K562 (cell line): Measurements from ENCODE around the gene SLC24A3. TPM values are rescaled to one million over a fixed set of nuclear protein-coding genes. Genes with fewer than 3 reads are reported as not detected.

Source experiments
- ATAC-seq: fragments of 200-7000 bp; cut with Tn5 transposase; 3 replicates; pipeline ENCODE4 v1.9.1; 2020; ENCODE audit warnings: moderate library complexity
- BruUV-seq: library from RNA; stranded (reverse); fragments of 400-500 nt; replicated peaks from 2 replicates; lab custom pipeline; 2021; lab: Mats Ljungman, UMichigan
- CTCF ChIA-PET: fragments of 300-600 bp; formaldehyde crosslinking; extraction: SDS; loops from one replicate; lab custom pipeline; 2021; ENCODE audit warnings: low intra/inter-chr PET ratio; lab: Yijun Ruan, JAX
- POLR2A ChIA-PET: fragments of 300-600, 350-650 bp; sonication (Branson Sonifier 250); formaldehyde crosslinking; extraction: SDS; loops from one replicate; lab custom pipeline; 2021; ENCODE audit warnings: antibody characterized with exemption, inconsistent platforms; lab: Yijun Ruan, JAX
- DNase-seq, 4 experiments: peaks; one replicate each; pipeline versions ENCODE4 v3.0.0 to v3.0.0-alpha.2; 2011 to 2018; ENCODE audit warnings: low spot score in 3 of 4, mixed read lengths in 3 of 4; ENCODE audit errors: extremely low read depth in 1 of 4
- FAIRE-seq: peaks from 2 replicates; lab custom pipeline; 2011; peaks lifted over from hg19 to GRCh38; lab: Jason Lieb, UNC
- H2AFZ ChIP-seq: 2 replicates; pipeline ENCODE4 v1.6.0; 2011; ENCODE audit warnings: low read depth, low read length, control low read depth, inconsistent platforms
- H3K27ac ChIP-seq: fragments of 200-600 bp; 3 replicates; pipeline ENCODE4 v1.8.0; 2011; ENCODE audit warnings: low read depth, mild to moderate bottlenecking, control low read depth, inconsistent platforms, low read length, moderate library complexity, mixed read lengths; ENCODE audit errors: extremely low read depth
- H3K27me3 ChIP-seq, 2 experiments: fragments of 300-600 bp in 1 of 2; 2 replicates in 1 of 2; 3 replicates in 1 of 2; pipeline versions ENCODE4 v1.6.0 to v1.8.0; 2011; ENCODE audit warnings: inconsistent platforms in 2 of 2, low read length in 2 of 2, mild to moderate bottlenecking in 1 of 2, mixed read lengths in 1 of 2, moderate library complexity in 1 of 2; ENCODE audit not compliant: control insufficient read depth in 2 of 2, insufficient read depth in 2 of 2
- H3K36me3 ChIP-seq: fragments of 300-600 bp; 3 replicates; pipeline ENCODE4 v1.8.0; 2011; ENCODE audit warnings: mild to moderate bottlenecking, low read length, inconsistent platforms; ENCODE audit not compliant: control insufficient read depth, insufficient read depth
- H3K4me1 ChIP-seq, 2 experiments: fragments of 200-600 bp in 1 of 2; replicated peaks in 1 of 2; 2 replicates in 1 of 2; 3 replicates in 1 of 2; pipeline versions ENCODE4 v1.5.1 to v1.8.0; 2011; ENCODE audit warnings: inconsistent platforms in 2 of 2, low read length in 2 of 2, mild to moderate bottlenecking in 1 of 2, mixed read lengths in 1 of 2, moderate library complexity in 1 of 2; ENCODE audit not compliant: control insufficient read depth in 2 of 2, insufficient read depth in 2 of 2
- H3K4me2 ChIP-seq: 2 replicates; pipeline ENCODE4 v1.6.1; 2011; ENCODE audit warnings: low read length, control low read depth, inconsistent platforms, mixed read lengths; ENCODE audit not compliant: insufficient read depth
- H3K4me3 ChIP-seq: fragments of 200-600 bp; sonication (generic), shearing (Covaris generic); 2 replicates; pipeline ENCODE4 v1.5.1; 2016; ENCODE audit warnings: control low read depth, inconsistent platforms
- H3K79me2 ChIP-seq: fragments of 200-600 bp; 3 replicates; pipeline ENCODE4 v1.8.0; 2011; ENCODE audit warnings: low read length, inconsistent platforms; ENCODE audit not compliant: control insufficient read depth, insufficient read depth
- H3K9ac ChIP-seq, 2 experiments: 2 replicates each; pipeline versions ENCODE4 v1.6.0 to v1.6.1; 2011; ENCODE audit warnings: low read depth in 2 of 2, low read length in 2 of 2, control low read depth in 1 of 2, inconsistent platforms in 1 of 2, mild to moderate bottlenecking in 1 of 2, mixed read lengths in 1 of 2; ENCODE audit not compliant: insufficient read depth in 1 of 2
- H3K9me1 ChIP-seq: one replicate; pipeline ENCODE4 v1.6.0; 2011; ENCODE audit warnings: inconsistent platforms, mild to moderate bottlenecking, low read length, moderate library complexity; ENCODE audit not compliant: control insufficient read depth, insufficient read depth
- H3K9me3 ChIP-seq: replicated peaks from 2 replicates; pipeline ENCODE4 v1.5.1; 2011; ENCODE audit warnings: low read depth, low read length, inconsistent platforms; ENCODE audit not compliant: control insufficient read depth, insufficient read depth
- H4K20me1 ChIP-seq: replicated peaks from 2 replicates; pipeline ENCODE4 v1.6.1; 2011; ENCODE audit warnings: low read length, inconsistent platforms, mixed read lengths; ENCODE audit not compliant: control insufficient read depth, insufficient read depth
- CBX1 ChIP-seq: sonication (generic); IDR thresholded peaks from 2 replicates; pipeline ENCODE4 v1.6.1; 2016; ENCODE audit warnings: antibody characterized with exemption, low read depth, mild to moderate bottlenecking
- CBX5 ChIP-seq: IDR thresholded peaks from 2 replicates; pipeline ENCODE4 v1.6.1; 2014; ENCODE audit warnings: low read depth, borderline replicate concordance
- EGR1 ChIP-seq: fragments of 450-650 bp; conservative IDR thresholded peaks from 2 replicates; pipeline ENCODE4 v1.6.1; 2017; ENCODE audit warnings: mild to moderate bottlenecking
- ESRRA ChIP-seq: fragments of 450-650 bp; IDR thresholded peaks from 2 replicates; pipeline ENCODE4 v1.6.1; 2014; ENCODE audit warnings: low read depth, mild to moderate bottlenecking, moderate library complexity, borderline replicate concordance
- KLF13 ChIP-seq: fragments of 450-650 bp; IDR thresholded peaks from 2 replicates; pipeline ENCODE4 v1.6.1; 2016; ENCODE audit warnings: missing genetic modification characterization, low read depth, mild to moderate bottlenecking, missing compliant biosample characterization, moderate library complexity, borderline replicate concordance
- NFRKB ChIP-seq: fragments of 450-650 bp; IDR thresholded peaks from 2 replicates; pipeline ENCODE4 v1.6.1; 2016; ENCODE audit warnings: low read depth
- PATZ1 ChIP-seq: fragments of 250-450 bp; sonication (Bioruptor Pico); IDR thresholded peaks from 2 replicates; pipeline ENCODE4 v1.5.0; 2020; ENCODE audit warnings: mild to moderate bottlenecking, borderline replicate concordance
- RAD51 ChIP-seq: fragments of 450-650 bp; IDR thresholded peaks from 2 replicates; pipeline ENCODE4 v1.7.1; 2016; ENCODE audit warnings: low read depth, mild to moderate bottlenecking, borderline replicate concordance
- RBM17 ChIP-seq: fragments of 200-400 bp; formaldehyde crosslinking; IDR thresholded peaks from 2 replicates; pipeline ENCODE4 v1.6.1; 2017; ENCODE audit warnings: low read depth, mild to moderate bottlenecking, low read length, borderline replicate concordance
- RBM39 ChIP-seq: fragments of 200-400 bp; formaldehyde crosslinking; optimal IDR thresholded peaks from 2 replicates; pipeline ENCODE3; 2018; ENCODE audit warnings: low read depth, low read length
- SMARCA4 ChIP-seq: fragments of 450-650 bp; IDR thresholded peaks from 2 replicates; pipeline ENCODE4 v1.6.1; 2016
- TAF9B ChIP-seq: fragments of 450-650 bp; IDR thresholded peaks from 2 replicates; pipeline ENCODE4 v1.6.1; 2018; ENCODE audit warnings: mild to moderate bottlenecking; ENCODE audit not compliant: partially characterized antibody
- WHSC1 ChIP-seq: IDR thresholded peaks from one replicate; pipeline ENCODE4 v1.6.1; 2012; ENCODE audit warnings: low read length, control low read depth, inconsistent platforms
- ZNF57 ChIP-seq: fragments of 450-650 bp; formaldehyde crosslinking; IDR thresholded peaks from 2 replicates; pipeline ENCODE4 v1.4.0; 2020; ENCODE audit warnings: mild to moderate bottlenecking, moderate library complexity
- ZNF696 ChIP-seq: fragments of 250-450 bp; sonication (Bioruptor Pico); conservative IDR thresholded peaks from 2 replicates; pipeline ENCODE4 v1.4.0; 2020; ENCODE audit warnings: mild to moderate bottlenecking, moderate library complexity
- WGBS: fragments of 100-300 bp; shearing (Covaris generic); methylation state at CpG from one replicate; pipeline ENCODE4 v1.1.6; 2016; ENCODE audit warnings: low coverage, mixed read lengths; ENCODE audit not compliant: insufficient coverage; ENCODE audit errors: missing lambda C conversion rate; 5-methylcytosine and 5-hydroxymethylcytosine counted together
- in situ Hi-C: fragments of 300-500 bp; cut with MboI; formaldehyde crosslinking; loops from 4 replicates; pipeline ENCODE4 v1.15.0; 2018; ENCODE audit warnings: inconsistent platforms, mixed read lengths
- intact Hi-C: fragments of 100-400 bp; cut with micrococcal nuclease; formaldehyde crosslinking; loops from 2 replicates; pipeline ENCODE4 v1.14.2; 2022
- polyA plus RNA-seq, 8 experiments: library from polyadenylated mRNA; depleted of rRNA in 4 of 8; stranded (reverse) in 5 of 8; unstranded in 3 of 8; fragments of >200 nt; fragmentation: Nextera tagmentation in 2 of 8; fragmentation: Illumina TruSeq in 1 of 8; extraction: Ambion mirVana in 2 of 8; extraction: Trizol in 1 of 8; gene quantifications; 2 replicates each; pipeline versions ENCODE4 v1.2.1 to v1.2.3, GENCODE V29; 2011 to 2014; ENCODE audit warnings: inconsistent platforms in 1 of 8, missing spikeins in 1 of 8
- total RNA-seq, 7 experiments: library from RNA; depleted of rRNA in 6 of 7; stranded (reverse); fragments of >200 nt in 6 of 7; fragmentation: Illumina TruSeq in 2 of 7; extraction: Trizol in 2 of 7; gene quantifications; 2 replicates each; pipeline versions ENCODE4 v1.2.1 to v1.2.3, GENCODE V29; 2011 to 2021; ENCODE audit warnings: low replicate concordance in 1 of 7
- TF ChIP-seq, protein P1 (sequence below): sonication (generic); formaldehyde crosslinking; IDR thresholded peaks from 2 replicates; pipeline ENCODE4 v1.8.1; 2023; ENCODE audit warnings: mild to moderate bottlenecking, missing genetic modification reagents

The SLC24A3 gene
- total and polyA plus RNA-seq, 9 of the 15 experiments (the other 6 are each of a cell fraction or from before 2014, with no cell fraction given): not detected

GRCh38 chr20:19430641-19431315 lies 218.3 kb downstream of the SLC24A3 start (continued):
- no peak for TF ChIP-seq PATZ1 (CRISPR knock-in tag)
- TF ChIP-seq NFRKB: no peak
- TF ChIP-seq WHSC1: no peak
- TF ChIP-seq ZNF57 (CRISPR knock-in tag): no peak
- TF ChIP-seq CBX5: no peak
- no peak for TF ChIP-seq RBM17

- intact Hi-C loops (no loop called here), in situ Hi-C loops (no loop called here)
- H3K9me3 ChIP-seq: no peaks in the 10 kb centered on the region
- ATAC-seq (no peak), FAIRE-seq (no peak), DNase-seq (no peak)
- H3K27me3 ChIP-seq: peaks cover 0 to 7% of the 10 kb centered on the region in 2 experiments; a peak in 2 of 5 replicates
- ChIA-PET CTCF (no interaction called here), POLR2A (no interaction called here)
- WGBS: 0% methylated on average over 2 of the region's 4 CpGs
- BruUV-seq: no TSS peak
- no peak overlapping the region for H3K9ac ChIP-seq
- H4K20me1 ChIP-seq: no peaks in the 10 kb centered on the region
- H3K4me1 ChIP-seq: no peaks in the 10 kb centered on the region; a peak in 1 of 5 replicates
- H2AFZ ChIP-seq: no peak overlapping the region
- H3K36me3 ChIP-seq: no peaks in the 10 kb centered on the region
- H3K27ac ChIP-seq: no peak overlapping the region
- no peak overlapping the region for H3K4me3 ChIP-seq
- H3K9me1 ChIP-seq: no peaks in the 10 kb centered on the region
- no peak overlapping the region for H3K4me2 ChIP-seq
- H3K79me2 ChIP-seq: no peaks in the 10 kb centered on the region
- TF ChIP-seq ESRRA: no peak
- TF ChIP-seq KLF13 (tag): no peak
- TF ChIP-seq, protein P1, sequence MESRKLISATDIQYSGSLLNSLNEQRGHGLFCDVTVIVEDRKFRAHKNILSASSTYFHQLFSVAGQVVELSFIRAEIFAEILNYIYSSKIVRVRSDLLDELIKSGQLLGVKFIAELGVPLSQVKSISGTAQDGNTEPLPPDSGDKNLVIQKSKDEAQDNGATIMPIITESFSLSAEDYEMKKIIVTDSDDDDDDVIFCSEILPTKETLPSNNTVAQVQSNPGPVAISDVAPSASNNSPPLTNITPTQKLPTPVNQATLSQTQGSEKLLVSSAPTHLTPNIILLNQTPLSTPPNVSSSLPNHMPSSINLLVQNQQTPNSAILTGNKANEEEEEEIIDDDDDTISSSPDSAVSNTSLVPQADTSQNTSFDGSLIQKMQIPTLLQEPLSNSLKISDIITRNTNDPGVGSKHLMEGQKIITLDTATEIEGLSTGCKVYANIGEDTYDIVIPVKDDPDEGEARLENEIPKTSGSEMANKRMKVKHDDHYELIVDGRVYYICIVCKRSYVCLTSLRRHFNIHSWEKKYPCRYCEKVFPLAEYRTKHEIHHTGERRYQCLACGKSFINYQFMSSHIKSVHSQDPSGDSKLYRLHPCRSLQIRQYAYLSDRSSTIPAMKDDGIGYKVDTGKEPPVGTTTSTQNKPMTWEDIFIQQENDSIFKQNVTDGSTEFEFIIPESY: no peak
- no peak for TF ChIP-seq EGR1
- TF ChIP-seq ZNF696 (CRISPR knock-in tag): no peak
- no peak for TF ChIP-seq SMARCA4
- no peak for TF ChIP-seq RBM39
- TF ChIP-seq CBX1: no peak
- TF ChIP-seq RAD51: no peak
- TF ChIP-seq TAF9B: no peak
Measured at GRCh38 chr20:19431316-19431700, 218.9 kb downstream of the SLC24A3 start.
